HepG2 (cell line): ENCODE results near the gene UNC5CL. TPM values are rescaled to one million over a fixed set of nuclear protein-coding genes. Genes with fewer than 3 reads are reported as not detected.
A peak's percentile ranks its signal among the peaks of the same experiment; 100 is the strongest.

ENCODE experiments used
- ATAC-seq: fragments of 200-7000 bp; cut with Tn5 transposase; 3 replicates; pipeline ENCODE4 v1.9.1; 2020; ENCODE audit warnings: mild to moderate bottlenecking, moderate library complexity
- BruUV-seq: library from RNA; stranded (reverse); fragments of 400-500 nt; replicated peaks from 2 replicates; lab custom pipeline; 2021; lab: Mats Ljungman, UMichigan
- CTCF ChIA-PET: fragments of 300-600 bp; formaldehyde crosslinking; extraction: SDS; loops from one replicate; lab custom pipeline; 2021; ENCODE audit warnings: low total read pairs, inconsistent platforms, low intra/inter-chr PET ratio; lab: Yijun Ruan, JAX
- POLR2A ChIA-PET: fragments of 350-600 bp; sonication (Branson Sonifier 250); formaldehyde crosslinking; loops from one replicate; lab custom pipeline; 2020; ENCODE audit warnings: antibody characterized with exemption, inconsistent platforms; lab: Yijun Ruan, JAX
- DNase-seq: peaks from one replicate; pipeline ENCODE4 v3.0.0-alpha.2; 2015; ENCODE audit warnings: low spot score
- FAIRE-seq: peaks from 3 replicates; lab custom pipeline; 2011; peaks lifted over from hg19 to GRCh38; lab: Jason Lieb, UNC
- H2AFZ ChIP-seq: one replicate; pipeline ENCODE4 v1.6.1; 2011; ENCODE audit warnings: low read length, inconsistent platforms
- H3K27ac ChIP-seq: fragments of 300-600 bp; 3 replicates; pipeline ENCODE4 v1.8.0; 2011; ENCODE audit warnings: mixed run types, mild to moderate bottlenecking, mixed read lengths, low read length, inconsistent platforms; ENCODE audit not compliant: insufficient read depth; ENCODE audit errors: extremely low read length
- H3K27me3 ChIP-seq, 2 experiments: fragments of 200-600 bp in 1 of 2; 2 replicates in 1 of 2; 3 replicates in 1 of 2; pipeline versions ENCODE4 v1.6.0 to v1.8.0; 2011; ENCODE audit warnings: low read length in 2 of 2, mild to moderate bottlenecking in 2 of 2, moderate library complexity in 2 of 2, inconsistent platforms in 1 of 2; ENCODE audit not compliant: insufficient read depth in 2 of 2, control insufficient read depth in 1 of 2
- H3K36me3 ChIP-seq, 2 experiments: fragments of 200-600 bp in 1 of 2; replicated peaks in 1 of 2; 2 replicates in 1 of 2; 3 replicates in 1 of 2; pipeline versions ENCODE4 v1.5.1 to v1.8.0; 2011; ENCODE audit warnings: low read length in 2 of 2, inconsistent platforms in 1 of 2; ENCODE audit not compliant: insufficient read depth in 2 of 2, control insufficient read depth in 1 of 2
- H3K4me1 ChIP-seq: 2 replicates; pipeline ENCODE4 v1.5.1; 2012; ENCODE audit warnings: low read length, inconsistent platforms; ENCODE audit not compliant: insufficient read depth
- H3K4me2 ChIP-seq: 2 replicates; pipeline ENCODE4 v1.6.0; 2011; ENCODE audit warnings: low read depth, low read length, inconsistent platforms
- H3K4me3 ChIP-seq, 3 experiments: fragments of 200-600 bp in 1 of 3; sonication (generic), shearing (Covaris generic) in 1 of 3; replicated peaks in 1 of 3; 2 replicates each; pipeline ENCODE4 v1.5.1; 2011 to 2016; ENCODE audit warnings: low read length in 3 of 3, inconsistent platforms in 2 of 3, low read depth in 2 of 3, mild to moderate bottlenecking in 2 of 3, control low read depth in 1 of 3, mixed read lengths in 1 of 3; ENCODE audit not compliant: insufficient read depth in 1 of 3
- H3K79me2 ChIP-seq: one replicate; pipeline ENCODE4 v1.6.1; 2011; ENCODE audit warnings: low read length, inconsistent platforms; ENCODE audit not compliant: insufficient read depth
- H3K9ac ChIP-seq: 2 replicates; pipeline ENCODE4 v1.6.0; 2011; ENCODE audit warnings: mild to moderate bottlenecking, low read depth, low read length, inconsistent platforms; ENCODE audit not compliant: insufficient read depth
- H3K9me3 ChIP-seq: 2 replicates; pipeline ENCODE4 v1.5.1; 2012; ENCODE audit warnings: mild to moderate bottlenecking, low read length
- H4K20me1 ChIP-seq: 2 replicates; pipeline ENCODE4 v1.6.0; 2011; ENCODE audit warnings: inconsistent platforms, mild to moderate bottlenecking, low read length, moderate library complexity; ENCODE audit not compliant: insufficient read depth
- AHR ChIP-seq: IDR thresholded peaks from 2 replicates; pipeline ENCODE4 v1.6.1; 2018; ENCODE audit warnings: missing genetic modification reagents, missing compliant biosample characterization
- EP300 ChIP-seq, 3 experiments: sonication (generic) in 1 of 3; formaldehyde crosslinking in 1 of 3; IDR thresholded peaks; 2 replicates each; pipeline versions ENCODE4 v1.5.1 to v1.6.1; 2011 to 2020; ENCODE audit warnings: low read depth in 2 of 3, low read length in 2 of 3, borderline replicate concordance in 1 of 3, improper control_type of control experiment in 1 of 3, mild to moderate bottlenecking in 1 of 3, missing genetic modification reagents in 1 of 3, moderate library complexity in 1 of 3
- HNF4G ChIP-seq, 2 experiments: sonication (generic) in 1 of 2; formaldehyde crosslinking in 1 of 2; IDR thresholded peaks; 2 replicates each; pipeline versions ENCODE4 v1.4.0 to v1.6.1; 2011 to 2020; ENCODE audit warnings: borderline replicate concordance in 2 of 2, low read depth in 2 of 2, mild to moderate bottlenecking in 2 of 2, low read length in 1 of 2, missing genetic modification reagents in 1 of 2, moderate library complexity in 1 of 2
- SNRNP70 ChIP-seq: fragments of 200-400 bp; formaldehyde crosslinking; IDR thresholded peaks from 2 replicates; pipeline ENCODE4 v1.6.1; 2017; ENCODE audit warnings: mild to moderate bottlenecking, low read depth, low read length, moderate library complexity
- ZBTB44 ChIP-seq: sonication (generic); formaldehyde crosslinking; IDR thresholded peaks from 2 replicates; pipeline ENCODE4 v1.4.0; 2020; ENCODE audit warnings: missing genetic modification reagents
- ZNF451 ChIP-seq: sonication (generic); formaldehyde crosslinking; IDR thresholded peaks from 2 replicates; pipeline ENCODE4 v1.5.0; 2020; ENCODE audit warnings: mild to moderate bottlenecking, missing genetic modification reagents
- ZNF567 ChIP-seq: sonication (generic); formaldehyde crosslinking; IDR thresholded peaks from 2 replicates; pipeline ENCODE4 v1.8.1; 2023; ENCODE audit warnings: mild to moderate bottlenecking, missing genetic modification reagents, borderline replicate concordance
- ZNF616 ChIP-seq: sonication (generic); formaldehyde crosslinking; IDR thresholded peaks from 2 replicates; pipeline ENCODE4 v1.5.0; 2020; ENCODE audit warnings: low read depth, mild to moderate bottlenecking, missing genetic modification reagents
- ZNF639 ChIP-seq: conservative IDR thresholded peaks from 2 replicates; pipeline ENCODE4 v1.6.1; 2018; ENCODE audit warnings: missing genetic modification reagents
- ZNF784 ChIP-seq: sonication (generic); formaldehyde crosslinking; IDR thresholded peaks from 2 replicates; pipeline ENCODE4 v1.5.1; 2020; ENCODE audit warnings: missing genetic modification reagents, mild to moderate bottlenecking, borderline replicate concordance
- ZNF816 ChIP-seq: sonication (generic); formaldehyde crosslinking; IDR thresholded peaks from 2 replicates; pipeline ENCODE4 v1.8.0; 2022; ENCODE audit warnings: missing genetic modification reagents, mild to moderate bottlenecking, borderline replicate concordance
- WGBS: methylation state at CpG from one replicate; pipeline ENCODE4 v1.1.6; 2017; ENCODE audit warnings: low lambda C conversion rate; 5-methylcytosine and 5-hydroxymethylcytosine counted together
- in situ Hi-C: cut with HindIII; loops from 2 replicates; pipeline ENCODE4 v1.10.0; 2017; ENCODE audit warnings: low pct_unique_long_range_greater_than_20kb; ENCODE audit not compliant: extremely low pct_ligation_motif_present
- intact Hi-C: fragments of 100-400 bp; cut with micrococcal nuclease; formaldehyde crosslinking; loops from one replicate; pipeline ENCODE4 v1.10.0; 2022; ENCODE audit not compliant: unreplicated experiment
- polyA plus RNA-seq, 8 experiments: library from polyadenylated mRNA; depleted of rRNA in 3 of 8; stranded (reverse) in 7 of 8; unstranded in 1 of 8; fragments of >200 nt; fragmentation: Illumina TruSeq in 4 of 8; extraction: Trizol in 4 of 8; gene quantifications; 2 replicates each; pipeline versions ENCODE4 v1.2.1 to v1.2.3, GENCODE V29; 2011 to 2016; ENCODE audit warnings: low read depth in 4 of 8, missing spikeins in 1 of 8, mixed read lengths in 1 of 8; ENCODE audit not compliant: insufficient read depth in 1 of 8
- total RNA-seq, 5 experiments: library from RNA; depleted of rRNA; stranded (reverse); fragments of >200 nt; fragmentation: Illumina TruSeq; extraction: Trizol; gene quantifications; 2 replicates each; pipeline ENCODE4 v1.2.3, GENCODE V29; 2016; ENCODE audit warnings: low read depth in 1 of 5

The UNC5CL gene
- total and polyA plus RNA-seq, 2 of the 13 experiments (the other 11 are each of a cell fraction or from before 2014, with no cell fraction given), result 2.4 to 2.5 TPM

GRCh38 chr6:41058783-41059181, 19.8 kb upstream of the UNC5CL start:
- ATAC-seq, result no peak
- POLR2A ChIA-PET, result interaction anchor here (0.9 to 2.5 kb wide), 3 partner anchors 12 to 19 kb away, joined by 4 to 10 read pairs (median 5); partner anchors contain the start of genes NFYA, OARD1 and UNC5CL
- H3K27ac ChIP-seq, result no peak overlapping the region

GRCh38 chr6:41056768-41057490, 17.9 kb upstream of the UNC5CL start:
- no peak for FAIRE-seq
- no peak overlapping the region for H2AFZ ChIP-seq
- H3K79me2 ChIP-seq, result no peaks in the 10 kb centered on the region
- peaks cover 6 to 7% of the 10 kb centered on the region in 2 experiments; a peak in 4 of 5 replicates for H3K36me3 ChIP-seq
- H3K27ac ChIP-seq, result peak overlapping the region; percentile 24
- DNase-seq, result peak; percentile 45
- BruUV-seq, result no TSS peak
- no peaks in the 10 kb centered on the region for H3K9me3 ChIP-seq
- no peak overlapping the region for H3K9ac ChIP-seq
- intact Hi-C loops (no loop called here), in situ Hi-C loops (loop anchor here (10.0 kb wide), 1 partner anchor 528 kb away; no protein-coding TSS in a partner anchor)
- H4K20me1 ChIP-seq, result no peaks in the 10 kb centered on the region
- no peak overlapping the region for H3K4me3 ChIP-seq
- H3K4me1 ChIP-seq, result peaks cover 65% of the 10 kb centered on the region
- H3K27me3 ChIP-seq, result no peaks in the 10 kb centered on the region
- peak; percentile 60 for ATAC-seq
- peak overlapping the region; percentile 23; the same call in 1 of the 2 replicates for H3K4me2 ChIP-seq
- WGBS, result 69% methylated on average over 6 of the region's 6 CpGs
- CTCF ChIA-PET, result no interaction called here
- POLR2A ChIA-PET, result interaction anchor here (1.5 to 5.2 kb wide), 4 partner anchors 9 to 16 kb away, joined by 6 to 59 read pairs (median 18); partner anchors contain the start of genes NFYA, OARD1, TSPO2 and UNC5CL
- TF ChIP-seq ZNF616 (CRISPR knock-in tag), result no peak
- no peak for TF ChIP-seq SNRNP70
- no peak for TF ChIP-seq ZNF816 (CRISPR knock-in tag)
- no peak for TF ChIP-seq ZNF567 (CRISPR knock-in tag)
- 0 out of 4 replicates have a peak, but pooled peaks of 1 of the 2 experiments have one; percentile 7 for TF ChIP-seq EP300 (IDR thresholded peaks at IDR 0.05; ENCODE audit: low read depth in 2 of 2, low read length in 2 of 2)
- TF ChIP-seq EP300 (CRISPR knock-in tag; IDR thresholded peaks at IDR 0.05; ENCODE audit: borderline replicate concordance), result no peak
- TF ChIP-seq HNF4G (IDR thresholded peaks at IDR 0.05; ENCODE audit: borderline replicate concordance, low read depth, low read length), result 0 out of 2 replicates have a peak, but pooled peaks have one; percentile 23
- no peak for TF ChIP-seq HNF4G (CRISPR knock-in tag; IDR thresholded peaks at IDR 0.05; ENCODE audit: borderline replicate concordance, low read depth)
- TF ChIP-seq ZNF639 (CRISPR knock-in tag), result no peak
- no peak for TF ChIP-seq ZBTB44 (CRISPR knock-in tag)
- 0 out of 2 replicates have a peak, but pooled peaks have one; percentile 24 for TF ChIP-seq ZNF784 (CRISPR knock-in tag)

More at GRCh38 chr6:41058783-41059181, 19.8 kb upstream of the UNC5CL start:
- H3K4me2 ChIP-seq, result no peak overlapping the region
- no peak overlapping the region for H3K9ac ChIP-seq
- peaks cover 73% of the 10 kb centered on the region for H3K4me1 ChIP-seq
- in situ Hi-C loops, result loop anchor here (10.0 kb wide), 1 partner anchor 526 kb away; no protein-coding TSS in a partner anchor
- BruUV-seq, result no TSS peak
- FAIRE-seq (no peak), DNase-seq (no peak)
- 95% methylated on average over 2 of the region's 2 CpGs for WGBS
- intact Hi-C loops, result no loop called here
- CTCF ChIA-PET, result no interaction called here
- H3K4me3 ChIP-seq, result no peak overlapping the region
- no peak for TF ChIP-seq AHR (CRISPR knock-in tag)
- TF ChIP-seq ZNF451 (CRISPR knock-in tag), result no peak
- H3K9me3 ChIP-seq, result no peaks in the 10 kb centered on the region
- H2AFZ ChIP-seq, result no peak overlapping the region
- H4K20me1 ChIP-seq, result no peaks in the 10 kb centered on the region
- no peaks in the 10 kb centered on the region for H3K79me2 ChIP-seq
- no peaks in the 10 kb centered on the region for H3K27me3 ChIP-seq
- H3K36me3 ChIP-seq, result peaks cover 6 to 7% of the 10 kb centered on the region in 2 experiments; a peak in 4 of 5 replicates
